ENCODE measurements around the gene DPH6.

The DPH6 gene

DNA sequence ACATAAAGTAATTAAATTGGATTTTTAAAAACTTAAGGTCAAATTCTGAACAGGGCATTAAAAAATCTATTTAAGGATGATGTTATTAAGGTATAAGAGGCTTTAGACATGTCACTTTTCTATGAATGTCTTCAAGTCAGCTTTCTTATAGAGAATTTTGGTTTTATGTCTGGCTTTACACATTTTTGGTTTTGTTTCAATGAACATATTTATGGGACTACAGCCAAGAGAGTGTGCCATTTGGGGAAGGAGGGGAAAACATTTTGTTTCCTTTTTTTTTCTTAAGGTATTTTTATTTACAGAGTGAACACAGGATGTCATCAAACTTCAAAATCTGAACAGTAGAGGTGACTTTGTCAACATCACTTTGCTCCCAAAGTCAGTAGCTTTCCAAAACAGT lies 222.8 kb downstream of the DPH6 start:
- no peak for DNase-seq

DNA sequence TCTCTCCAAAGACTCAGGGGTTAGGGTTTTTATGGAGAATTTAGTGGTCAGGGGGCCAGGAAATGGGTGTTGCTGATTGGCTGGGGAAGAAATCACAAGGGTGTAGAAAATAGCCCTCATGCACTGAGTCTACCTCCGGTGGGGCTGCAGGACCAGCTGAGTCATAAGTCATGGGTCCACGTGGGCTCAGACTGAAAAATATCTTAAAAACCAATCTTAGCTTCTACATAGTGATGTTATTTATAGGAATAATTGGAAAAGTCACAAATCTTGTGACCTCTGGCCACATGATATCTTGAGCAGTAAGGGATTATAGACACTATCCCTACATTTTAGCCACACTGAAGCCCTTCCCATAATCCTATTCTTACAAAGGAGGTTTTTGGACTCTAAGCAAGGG lies 224.0 kb downstream of the DPH6 start:
- no peak for DNase-seq

DNA sequence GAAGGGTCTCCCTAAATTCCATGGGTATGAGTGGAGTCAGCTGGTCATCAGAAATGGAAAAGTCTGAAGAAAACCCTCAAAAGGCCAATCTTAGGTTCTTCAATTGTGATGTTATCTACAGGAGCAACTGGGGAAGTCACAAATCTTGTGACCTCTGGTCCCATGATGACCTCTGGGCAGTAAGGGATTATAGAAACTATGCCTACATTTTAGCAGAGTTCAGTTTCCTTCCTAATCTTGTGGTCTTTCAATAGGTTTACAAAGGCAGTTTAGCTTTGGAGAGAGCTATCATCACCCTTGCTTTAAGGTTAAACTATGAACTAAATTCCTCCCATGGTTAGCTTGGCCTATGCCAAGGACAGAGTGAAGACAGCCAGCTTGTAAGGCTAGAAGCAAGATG lies 225.1 kb downstream of the DPH6 start:
- no peak for DNase-seq
